BJ (cell line): ENCODE results near the gene MUC16. TPM values are rescaled to one million over a fixed set of nuclear protein-coding genes. Genes with fewer than 3 reads are reported as not detected.

ENCODE experiments used
- CTCF ChIA-PET: fragments of 350-600 bp; formaldehyde crosslinking; extraction: SDS; loops from one replicate; lab custom pipeline; 2021; ENCODE audit warnings: antibody characterized with exemption, inconsistent platforms; lab: Yijun Ruan, JAX
- POLR2A ChIA-PET: fragments of 300-600 bp; sonication (Branson Sonifier 250); formaldehyde crosslinking; extraction: SDS; loops from one replicate; lab custom pipeline; 2021; ENCODE audit warnings: antibody characterized with exemption; lab: Charles Lee
- DNase-seq: peaks from one replicate; pipeline ENCODE4 v3.0.0-alpha.2; 2011; ENCODE audit warnings: low read depth
- H3K27me3 ChIP-seq: 2 replicates; pipeline ENCODE4 v1.6.0; 2011; ENCODE audit warnings: low read length; ENCODE audit not compliant: control insufficient read depth, insufficient read depth
- H3K36me3 ChIP-seq: 2 replicates; pipeline ENCODE4 v1.5.1; 2011; ENCODE audit warnings: low read length; ENCODE audit not compliant: control insufficient read depth, insufficient read depth
- H3K4me3 ChIP-seq: 2 replicates; pipeline ENCODE4 v1.5.1; 2011; ENCODE audit warnings: low read depth, mild to moderate bottlenecking, control low read depth, low read length
- CTCF ChIP-seq: IDR thresholded peaks from 2 replicates; pipeline ENCODE4 v1.5.1; 2011; ENCODE audit warnings: low read depth, mild to moderate bottlenecking, control low read depth, inconsistent platforms, low read length, moderate library complexity; ENCODE audit not compliant: insufficient read depth
- polyA plus RNA-seq: library from polyadenylated mRNA; depleted of rRNA; stranded (reverse); fragments of >200 nt; gene quantifications from 2 replicates; pipeline ENCODE4 v1.2.3, GENCODE V29; 2011

Gene MUC16
- polyA plus RNA-seq, 1 experiment: not detected

GRCh38 chr19:9041023-9041422, 30.8 kb upstream of the MUC16 start:
- TF ChIP-seq CTCF: no peak
- Histone ChIP-seq H3K36me3 (no peaks in the 10 kb centered on the region), H3K27me3 (no peaks in the 10 kb centered on the region), H3K4me3 (no peak overlapping the region)
- POLR2A ChIA-PET: no interaction called here
- CTCF ChIA-PET: no interaction called here
- DNase-seq: no peak

GRCh38 chr19:9040131-9040530, 29.9 kb upstream of the MUC16 start:
- no peaks in the 10 kb centered on the region for H3K27me3 ChIP-seq
- TF ChIP-seq CTCF: no peak
- no peaks in the 10 kb centered on the region for H3K36me3 ChIP-seq
- no peak for DNase-seq
- POLR2A ChIA-PET: no interaction called here
- no peak overlapping the region for H3K4me3 ChIP-seq
- CTCF ChIA-PET: no interaction called here

GRCh38 chr19:9039728-9040127, 29.5 kb upstream of the MUC16 start:
- TF ChIP-seq CTCF: no peak
- no peak overlapping the region for H3K4me3 ChIP-seq
- no peaks in the 10 kb centered on the region for H3K27me3 ChIP-seq
- POLR2A ChIA-PET: no interaction called here
- CTCF ChIA-PET: no interaction called here
- H3K36me3 ChIP-seq: no peaks in the 10 kb centered on the region
- no peak for DNase-seq

- Histone ChIP-seq H3K4me3 (no peak overlapping the region), H3K36me3 (no peaks in the 10 kb centered on the region), H3K27me3 (no peaks in the 10 kb centered on the region)
- DNase-seq: no peak
- ChIA-PET POLR2A (no interaction called here), CTCF (no interaction called here)
- TF ChIP-seq CTCF: no peak
Observed at GRCh38 chr19:9037400-9038062, 27.3 kb upstream of the MUC16 start.

- H3K27me3 ChIP-seq: no peaks in the 10 kb centered on the region
- H3K36me3 ChIP-seq: no peaks in the 10 kb centered on the region
- no peak for DNase-seq
- ChIA-PET CTCF (no interaction called here), POLR2A (no interaction called here)
- H3K4me3 ChIP-seq: no peak overlapping the region
- TF ChIP-seq CTCF: no peak
Observed at GRCh38 chr19:9032136-9032631, 22.0 kb upstream of the MUC16 start.
